PC-3 (cell line): ENCODE data around the gene PRSS58. TPM values are rescaled to one million over a fixed set of nuclear protein-coding genes. Genes with fewer than 3 reads are reported as not detected.

Source experiments
- ATAC-seq: fragments of 200-7000 bp; cut with Tn5 transposase; 2 replicates; pipeline ENCODE4 v1.9.1; 2020; ENCODE audit warnings: mild to moderate bottlenecking, moderate library complexity
- BruUV-seq: library from RNA; stranded (reverse); fragments of 400-500 nt; replicated peaks from 2 replicates; lab custom pipeline; 2021; lab: Mats Ljungman, UMichigan
- CTCF ChIA-PET: fragments of 300-600 bp; sonication (Branson Sonifier 250); formaldehyde crosslinking; loops from one replicate; lab custom pipeline; 2022; ENCODE audit warnings: antibody characterized with exemption; lab: Charles Lee
- POLR2A ChIA-PET: fragments of 300-600 bp; sonication (Branson Sonifier 250); formaldehyde crosslinking; loops from one replicate; lab custom pipeline; 2022; ENCODE audit warnings: antibody characterized with exemption; ENCODE audit not compliant: unreplicated experiment; lab: Charles Lee
- DNase-seq: peaks from one replicate; pipeline ENCODE4 v3.0.0-alpha.2; 2015
- H2AFZ ChIP-seq: fragments of 300-600 bp; sonication (generic); 2 replicates; pipeline ENCODE4 v1.6.0; 2016; ENCODE audit warnings: antibody characterized with exemption, low read length
- H3F3A ChIP-seq: fragments of 300-600 bp; sonication (generic); one replicate; pipeline ENCODE4 v1.6.0; 2017; ENCODE audit warnings: antibody characterized with exemption, low read length, control low read depth, mild to moderate bottlenecking; ENCODE audit not compliant: unreplicated experiment
- H3K27ac ChIP-seq: fragments of 300-600 bp; sonication (generic); 2 replicates; pipeline ENCODE4 v1.5.1; 2016; ENCODE audit warnings: mild to moderate bottlenecking, low read length
- H3K27me3 ChIP-seq: fragments of 300-600 bp; sonication (generic); 2 replicates; pipeline ENCODE4 v1.6.1; 2016; ENCODE audit warnings: low read length, mixed read lengths
- H3K36me3 ChIP-seq: fragments of 300-600 bp; sonication (generic); 2 replicates; pipeline ENCODE4 v1.6.1; 2016; ENCODE audit warnings: low read depth, mixed run types, low read length, mixed read lengths
- H3K4me1 ChIP-seq: fragments of 300-600 bp; sonication (generic); 2 replicates; pipeline ENCODE4 v1.5.1; 2016; ENCODE audit warnings: low read length; ENCODE audit not compliant: insufficient read depth
- H3K4me2 ChIP-seq: fragments of 300-600 bp; sonication (generic); 2 replicates; pipeline ENCODE4 v1.6.0; 2016; ENCODE audit warnings: low read length
- H3K4me3 ChIP-seq: fragments of 300-600 bp; sonication (generic); 2 replicates; pipeline ENCODE4 v1.5.1; 2016; ENCODE audit warnings: mild to moderate bottlenecking, low read length, mixed read lengths
- H3K79me2 ChIP-seq: fragments of 300-600 bp; sonication (generic); 2 replicates; pipeline ENCODE4 v1.6.1; 2017; ENCODE audit warnings: low read length, mixed read lengths
- H3K9ac ChIP-seq: fragments of 300-600 bp; sonication (generic); 2 replicates; pipeline ENCODE4 v1.6.0; 2016; ENCODE audit warnings: mild to moderate bottlenecking, low read length
- H3K9me2 ChIP-seq: fragments of 300-600 bp; sonication (generic); replicated peaks from 2 replicates; pipeline ENCODE4 v1.6.1; 2016; ENCODE audit warnings: mixed run types, low read length, mixed read lengths
- H3K9me3 ChIP-seq: fragments of 300-600 bp; sonication (generic); 2 replicates; pipeline ENCODE4 v1.6.1; 2016; ENCODE audit warnings: low read length, mixed read lengths
- H4K20me1 ChIP-seq: fragments of 300-600 bp; sonication (generic); 2 replicates; pipeline ENCODE4 v1.6.1; 2016; ENCODE audit warnings: low read length, mixed read lengths
- CTCF ChIP-seq: fragments of 300-600 bp; sonication (generic); conservative IDR thresholded peaks from 2 replicates; pipeline ENCODE4 v1.5.1; 2017; ENCODE audit warnings: antibody characterized with exemption, low read depth, mild to moderate bottlenecking, low read length
- EZH2 ChIP-seq: fragments of 300-600 bp; sonication (generic); IDR thresholded peaks from one replicate; pipeline ENCODE4 v1.6.1; 2017; ENCODE audit warnings: antibody characterized with exemption, mild to moderate bottlenecking, low read length; ENCODE audit not compliant: unreplicated experiment
- EZH2phosphoT487 ChIP-seq: fragments of 300-600 bp; sonication (generic); IDR thresholded peaks from 2 replicates; pipeline ENCODE4 v1.6.1; 2018; ENCODE audit warnings: mild to moderate bottlenecking, antibody characterized with exemption, low read length, borderline replicate concordance
- intact Hi-C: fragments of 100-400 bp; cut with micrococcal nuclease; formaldehyde crosslinking; loops from 2 replicates; pipeline ENCODE4 v1.9.0; 2023
- total RNA-seq: library from RNA; depleted of rRNA; stranded (reverse); fragments of >200 nt; gene quantifications from 2 replicates; pipeline ENCODE4 v1.2.3, GENCODE V29; 2014

Gene PRSS58
- total RNA-seq, 1 experiment from 2014 or later = not detected

GRCh38 chr7:142250705-142251104 lies 7.2 kb downstream of the PRSS58 start:
- TF ChIP-seq EZH2 = no peak
- TF ChIP-seq CTCF = no peak
- TF ChIP-seq EZH2phosphoT487 = no peak
- Histone ChIP-seq H3K27ac (no peak overlapping the region), H3K79me2 (no peaks in the 10 kb centered on the region), H3K9me2 (no peaks in the 10 kb centered on the region), H3K9me3 (no peaks in the 10 kb centered on the region), H3K4me1 (no peaks in the 10 kb centered on the region), H3F3A (no peaks in the 10 kb centered on the region), H3K4me3 (no peak overlapping the region), H3K9ac (no peak overlapping the region), H2AFZ (no peak overlapping the region), H3K4me2 (no peak overlapping the region), H3K36me3 (no peaks in the 10 kb centered on the region), H3K27me3 (peaks cover 70% of the 10 kb centered on the region), H4K20me1 (no peaks in the 10 kb centered on the region)
- intact Hi-C loops = no loop called here
- ATAC-seq = no peak
- no TSS peak for BruUV-seq
- ChIA-PET POLR2A (no interaction called here), CTCF (no interaction called here)
- DNase-seq = no peak

- CTCF ChIA-PET = no interaction called here
- H3K4me1 ChIP-seq = no peaks in the 10 kb centered on the region
- no peak for ATAC-seq
- DNase-seq = no peak
- no peak overlapping the region for H2AFZ ChIP-seq
- peaks cover 70% of the 10 kb centered on the region for H3K27me3 ChIP-seq
- H3K9me2 ChIP-seq = no peaks in the 10 kb centered on the region
- H3K4me3 ChIP-seq = no peak overlapping the region
- H3F3A ChIP-seq = no peaks in the 10 kb centered on the region
- POLR2A ChIA-PET = no interaction called here
- no peaks in the 10 kb centered on the region for H3K36me3 ChIP-seq
- H3K79me2 ChIP-seq = no peaks in the 10 kb centered on the region
- H4K20me1 ChIP-seq = no peaks in the 10 kb centered on the region
- TF ChIP-seq EZH2 (no peak), EZH2phosphoT487 (no peak), CTCF (no peak)
- no peak overlapping the region for H3K27ac ChIP-seq
- no peaks in the 10 kb centered on the region for H3K9me3 ChIP-seq
- intact Hi-C loops = no loop called here
- no peak overlapping the region for H3K9ac ChIP-seq
- no peak overlapping the region for H3K4me2 ChIP-seq
- BruUV-seq = no TSS peak
These were observed 7.9 kb downstream of the PRSS58 start for GRCh38 chr7:142249918-142250317.

- Histone ChIP-seq H3F3A (no peaks in the 10 kb centered on the region), H3K27ac (no peak overlapping the region), H2AFZ (no peak overlapping the region), H3K9me3 (no peaks in the 10 kb centered on the region), H3K9ac (no peak overlapping the region), H3K27me3 (peaks cover 72% of the 10 kb centered on the region), H4K20me1 (no peaks in the 10 kb centered on the region), H3K36me3 (no peaks in the 10 kb centered on the region), H3K4me1 (no peaks in the 10 kb centered on the region), H3K4me2 (no peak overlapping the region), H3K79me2 (no peaks in the 10 kb centered on the region), H3K9me2 (no peaks in the 10 kb centered on the region), H3K4me3 (no peak overlapping the region)
- intact Hi-C loops = no loop called here
- no peak for ATAC-seq
- no peak for TF ChIP-seq CTCF
- no peak for TF ChIP-seq EZH2phosphoT487
- TF ChIP-seq EZH2 = no peak
- no peak for DNase-seq
- ChIA-PET POLR2A (no interaction called here), CTCF (interaction anchor here (0.6 kb wide), 1 partner anchor 15 kb away, joined by 3 read pairs; no protein-coding TSS in a partner anchor)
- no TSS peak for BruUV-seq
These were observed 9.4 kb downstream of the PRSS58 start for GRCh38 chr7:142248166-142249160.
